Testis (tissue), 3 donors: Measurements from ENCODE around the gene C1QL2. TPM values are rescaled to one million over a fixed set of nuclear protein-coding genes. Genes with fewer than 3 reads are reported as not detected.

Source experiments
- DNase-seq: peaks from one replicate; pipeline ENCODE4 v3.0.0-alpha.2; 2019
- H3K27ac ChIP-seq, 2 donors: fragments of 200-600 bp; sonication (generic); one replicate each; pipeline ENCODE4 v1.5.1; 2019
- H3K27me3 ChIP-seq: fragments of 200-600 bp; sonication (generic); one replicate; pipeline ENCODE4 v1.5.1; 2019
- H3K36me3 ChIP-seq: fragments of 200-600 bp; sonication (generic); one replicate; pipeline ENCODE4 v1.5.1; 2017; ENCODE audit warnings: low read depth; ENCODE audit errors: missing control alignments
- H3K4me1 ChIP-seq: fragments of 200-600 bp; sonication (generic); one replicate; pipeline ENCODE4 v1.5.1; 2019
- H3K4me3 ChIP-seq, 2 donors: fragments of 200-600 bp; sonication (generic); one replicate each; pipeline ENCODE4 v1.5.1; 2017 to 2019
- H3K9me3 ChIP-seq: fragments of 200-600 bp; sonication (generic); one replicate; pipeline ENCODE4 v1.5.1; 2017
- CTCF ChIP-seq, 3 experiments: fragments of 450-650 bp in 2 of 3; fragments of 200-600 bp in 1 of 3; sonication (generic) in 1 of 3; IDR thresholded peaks; one replicate each; pipeline ENCODE4 v1.5.1; 2016 to 2019; ENCODE audit warnings: antibody characterized with exemption in 3 of 3, mild to moderate bottlenecking in 2 of 3, moderate library complexity in 1 of 3
- POLR2A ChIP-seq: fragments of 450-650 bp; IDR thresholded peaks from one replicate; pipeline ENCODE4 v1.6.1; 2017; ENCODE audit warnings: antibody characterized with exemption, mild to moderate bottlenecking, moderate library complexity
- WGBS, 2 donors: methylation state at CpG; one replicate each; pipeline ENCODE4 v1.1.5; 2018; 5-methylcytosine and 5-hydroxymethylcytosine counted together
- intact Hi-C: fragments of 100-400 bp; cut with DNase I; formaldehyde crosslinking; loops from one replicate; pipeline ENCODE4 v1.15.1; 2023; ENCODE audit warnings: low total_unique reads
- polyA plus RNA-seq: library from polyadenylated mRNA; stranded (reverse); fragments of 350-450 nt; fragmentation: Illumina TruSeq; extraction: RNeasy Lipid Tissue Mini Kit (QIAGEN cat#74804); gene quantifications from one replicate; pipeline ENCODE4 v1.2.3, GENCODE V29; 2014; ENCODE audit warnings: low read depth, low replicate concordance; ENCODE audit not compliant: insufficient read depth
- total RNA-seq, 2 donors: library from RNA; depleted of rRNA; stranded (reverse); fragments of >200 nt; gene quantifications; one replicate each; pipeline ENCODE4 v1.2.3, GENCODE V29; 2016

Gene C1QL2
- total and polyA plus RNA-seq, 3 donors from 2014 or later = 0.55 to 1.2 TPM; not detected in 1

GRCh38 chr2:119137502-119137901 is 21.0 kb downstream of the C1QL2 start:
- intact Hi-C loops = no loop called here
- no peak for DNase-seq
- Histone ChIP-seq H3K4me1 (no peaks in the 10 kb centered on the region), H3K4me3 (no peak overlapping the region), H3K36me3 (no peaks in the 10 kb centered on the region), H3K27ac (no peak overlapping the region), H3K27me3 (no peaks in the 10 kb centered on the region), H3K9me3 (no peaks in the 10 kb centered on the region)
- WGBS, 2 donors = 81 to 84% methylated on average over 11 of the region's 11 CpGs
- TF ChIP-seq POLR2A (no peak), CTCF (IDR thresholded peaks at IDR 0.05) (no peak)

- no peak overlapping the region for H3K4me3 ChIP-seq
These were observed 21.7 kb downstream of the C1QL2 start for GRCh38 chr2:119136872-119137271.

GRCh38 chr2:119136093-119136492 is 22.5 kb downstream of the C1QL2 start:
- intact Hi-C loops = no loop called here
- Histone ChIP-seq H3K27me3 (no peaks in the 10 kb centered on the region), H3K4me3 (no peak overlapping the region), H3K9me3 (no peaks in the 10 kb centered on the region), H3K36me3 (no peaks in the 10 kb centered on the region), H3K27ac (no peak overlapping the region), H3K4me1 (no peaks in the 10 kb centered on the region)
- DNase-seq = no peak
- 63 to 81% methylated on average over 2 to 7 of the region's 7 CpGs for WGBS, 2 donors
- no peak for TF ChIP-seq POLR2A
- TF ChIP-seq CTCF (IDR thresholded peaks at IDR 0.05) = no peak

More at GRCh38 chr2:119136872-119137271, 21.7 kb downstream of the C1QL2 start:
- no peaks in the 10 kb centered on the region for H3K4me1 ChIP-seq
- no peak for TF ChIP-seq POLR2A
- TF ChIP-seq CTCF (IDR thresholded peaks at IDR 0.05) = no peak
- no peak for DNase-seq
- WGBS, 2 donors = 85 to 87% methylated on average over 8 of the region's 8 CpGs
- H3K27ac ChIP-seq = no peak overlapping the region
- intact Hi-C loops = no loop called here
- H3K36me3 ChIP-seq = no peaks in the 10 kb centered on the region
- no peaks in the 10 kb centered on the region for H3K9me3 ChIP-seq
- no peaks in the 10 kb centered on the region for H3K27me3 ChIP-seq

GRCh38 chr2:119134775-119135174 is 23.8 kb downstream of the C1QL2 start:
- no peak overlapping the region for H3K27ac ChIP-seq
- no peak overlapping the region for H3K4me3 ChIP-seq
- WGBS, 2 donors = 47 to 51% methylated on average over 3 to 10 of the region's 10 CpGs
- H3K27me3 ChIP-seq = no peaks in the 10 kb centered on the region
- no peak for DNase-seq
- intact Hi-C loops = no loop called here
- H3K9me3 ChIP-seq = no peaks in the 10 kb centered on the region
- no peaks in the 10 kb centered on the region for H3K4me1 ChIP-seq
- TF ChIP-seq CTCF (IDR thresholded peaks at IDR 0.05) (no peak), POLR2A (no peak)
- no peaks in the 10 kb centered on the region for H3K36me3 ChIP-seq

GRCh38 chr2:119126650-119127049 is 31.9 kb downstream of the C1QL2 start:
- intact Hi-C loops = no loop called here
- H3K36me3 ChIP-seq = no peaks in the 10 kb centered on the region
- WGBS, 2 donors = 8% methylated on average over 5 to 13 of the region's 13 CpGs
- no peaks in the 10 kb centered on the region for H3K9me3 ChIP-seq
- peak; percentile 56 for DNase-seq
- H3K4me1 ChIP-seq = no peaks in the 10 kb centered on the region
- TF ChIP-seq POLR2A (no peak), CTCF (IDR thresholded peaks at IDR 0.05) (peak in 1 of 3 experiments; percentile 43)
- H3K27me3 ChIP-seq = no peaks in the 10 kb centered on the region
- H3K4me3 ChIP-seq = no peak overlapping the region
- H3K27ac ChIP-seq = no peak overlapping the region
